Neural progenitor cell (in vitro differentiated cells): ENCODE data around the gene NDE1. TPM values are rescaled to one million over a fixed set of nuclear protein-coding genes. Genes with fewer than 3 reads are reported as not detected.

Experiments used
- DNase-seq: peaks from one replicate; pipeline ENCODE4 v3.0.0-alpha.2; 2016; ENCODE audit warnings: low spot score
- H2AFZ ChIP-seq: fragments of 200-600 bp; sonication (generic); replicated peaks from 2 replicates; pipeline ENCODE4 v1.6.1; 2016; ENCODE audit warnings: antibody characterized with exemption
- H3F3A ChIP-seq: fragments of 200-600 bp; sonication (generic); 2 replicates; pipeline ENCODE4 v1.6.1; 2016; ENCODE audit warnings: antibody characterized with exemption, low read depth
- H3K27ac ChIP-seq: fragments of 200-600 bp; sonication (generic); 2 replicates; pipeline ENCODE4 v1.5.1; 2016; ENCODE audit warnings: mild to moderate bottlenecking
- H3K27me3 ChIP-seq: fragments of 200-600 bp; sonication (generic); 2 replicates; pipeline ENCODE4 v1.6.1; 2016; ENCODE audit warnings: mild to moderate bottlenecking, moderate library complexity
- H3K36me3 ChIP-seq: fragments of 200-600 bp; sonication (generic); 2 replicates; pipeline ENCODE4 v1.5.1; 2016
- H3K4me1 ChIP-seq: fragments of 200-600 bp; sonication (generic); 2 replicates; pipeline ENCODE4 v1.6.1; 2016; ENCODE audit warnings: mixed run types
- H3K4me2 ChIP-seq: fragments of 200-600 bp; sonication (generic); 2 replicates; pipeline ENCODE4 v1.6.1; 2016
- H3K4me3 ChIP-seq: fragments of 200-600 bp; sonication (generic); 2 replicates; pipeline ENCODE4 v1.5.1; 2016
- H3K79me2 ChIP-seq: fragments of 200-600 bp; sonication (generic); 2 replicates; pipeline ENCODE4 v1.6.1; 2016; ENCODE audit warnings: low read depth
- H3K9ac ChIP-seq: fragments of 200-600 bp; sonication (generic); 2 replicates; pipeline ENCODE4 v1.6.1; 2016
- H3K9me3 ChIP-seq: fragments of 200-600 bp; sonication (generic); 2 replicates; pipeline ENCODE4 v1.5.1; 2016; ENCODE audit warnings: low read depth
- H4K20me1 ChIP-seq: fragments of 200-600 bp; sonication (generic); 2 replicates; pipeline ENCODE4 v1.6.1; 2016; ENCODE audit warnings: low read depth
- H3K27ac Mint-ChIP-seq: 3 replicates; pipeline ENCODE4 v1.8.0; 2021; ENCODE audit warnings: mixed read lengths
- H3K27me3 Mint-ChIP-seq: 2 replicates; pipeline ENCODE4 v1.8.0; 2022; ENCODE audit warnings: low read depth, mild to moderate bottlenecking, inconsistent platforms, moderate library complexity, mixed read lengths; ENCODE audit not compliant: insufficient read depth
- H3K36me3 Mint-ChIP-seq: 3 replicates; pipeline ENCODE4 v1.8.0; 2021; ENCODE audit warnings: mixed read lengths
- H3K4me1 Mint-ChIP-seq: 3 replicates; pipeline ENCODE4 v1.8.0; 2021; ENCODE audit warnings: mixed read lengths
- H3K4me3 Mint-ChIP-seq: 3 replicates; pipeline ENCODE4 v1.8.0; 2021; ENCODE audit warnings: mild to moderate bottlenecking, moderate library complexity, mixed read lengths
- H3K9me3 Mint-ChIP-seq: 3 replicates; pipeline ENCODE4 v1.8.0; 2020; ENCODE audit warnings: mixed read lengths
- CTCF ChIP-seq: fragments of 200-600 bp; sonication (generic); IDR thresholded peaks from 2 replicates; pipeline ENCODE4 v1.5.1; 2017; ENCODE audit warnings: antibody characterized with exemption, mild to moderate bottlenecking
- EZH2 ChIP-seq: fragments of 200-600 bp; sonication (generic); IDR thresholded peaks from 2 replicates; pipeline ENCODE4 v1.6.1; 2017; ENCODE audit warnings: antibody characterized with exemption, mild to moderate bottlenecking, moderate library complexity
- EZH2phosphoT487 ChIP-seq: fragments of 200-600 bp; sonication (generic); IDR thresholded peaks from 2 replicates; pipeline ENCODE4 v1.6.1; 2017; ENCODE audit warnings: antibody characterized with exemption
- total RNA-seq: library from RNA; depleted of rRNA; stranded (reverse); fragments of >200 nt; gene quantifications from 2 replicates; pipeline ENCODE4 v1.2.3, GENCODE V29; 2015; ENCODE audit warnings: low replicate concordance

The NDE1 gene
- total RNA-seq, 1 donor from 2014 or later = 85.3 TPM

- Mint-ChIP-seq H3K36me3 (no peaks in the 10 kb centered on the region), H3K4me1 (no peaks in the 10 kb centered on the region)
Measured at GRCh38 chr16:15770512-15770911, 120.5 kb downstream of the NDE1 start.

GRCh38 chr16:15771694-15772093 lies 121.6 kb downstream of the NDE1 start:
- Histone ChIP-seq H3K4me2 (no peak overlapping the region), H4K20me1 (no peaks in the 10 kb centered on the region), H3F3A (no peaks in the 10 kb centered on the region), H3K36me3 (no peaks in the 10 kb centered on the region), H3K9me3 (no peaks in the 10 kb centered on the region), H3K9ac (no peak overlapping the region), H3K79me2 (no peaks in the 10 kb centered on the region), H3K4me1 (no peaks in the 10 kb centered on the region), H3K27me3 (no peaks in the 10 kb centered on the region), H2AFZ (no peak overlapping the region), H3K4me3 (no peak overlapping the region), H3K27ac (no peak overlapping the region)
- Mint-ChIP-seq H3K27ac (no peak overlapping the region), H3K9me3 (no peaks in the 10 kb centered on the region), H3K36me3 (no peaks in the 10 kb centered on the region), H3K4me3 (no peak overlapping the region), H3K4me1 (no peaks in the 10 kb centered on the region), H3K27me3 (peaks cover 4% of the 10 kb centered on the region)
- TF ChIP-seq EZH2 (no peak), CTCF (no peak), EZH2phosphoT487 (no peak)
- DNase-seq = no peak

More at GRCh38 chr16:15770512-15770911, 120.5 kb downstream of the NDE1 start:
- no peaks in the 10 kb centered on the region for H4K20me1 ChIP-seq
- no peak overlapping the region for H3K4me3 ChIP-seq
- no peaks in the 10 kb centered on the region for H3K36me3 ChIP-seq
- no peak overlapping the region for H2AFZ ChIP-seq
- H3K27me3 ChIP-seq = no peaks in the 10 kb centered on the region
- no peak for DNase-seq
- no peaks in the 10 kb centered on the region for H3K79me2 ChIP-seq
- H3K4me1 ChIP-seq = no peaks in the 10 kb centered on the region
- no peaks in the 10 kb centered on the region for H3K9me3 ChIP-seq
- Mint-ChIP-seq H3K27ac (no peak overlapping the region), H3K9me3 (no peaks in the 10 kb centered on the region), H3K4me3 (no peak overlapping the region), H3K27me3 (peaks cover 9% of the 10 kb centered on the region)
- H3K9ac ChIP-seq = no peak overlapping the region
- H3F3A ChIP-seq = no peaks in the 10 kb centered on the region
- H3K4me2 ChIP-seq = no peak overlapping the region
- TF ChIP-seq EZH2phosphoT487 = no peak
- no peak for TF ChIP-seq EZH2
- TF ChIP-seq CTCF = no peak
- no peak overlapping the region for H3K27ac ChIP-seq

GRCh38 chr16:15772579-15773293 lies 122.7 kb downstream of the NDE1 start:
- Histone ChIP-seq H3K36me3 (no peaks in the 10 kb centered on the region), H3K27me3 (no peaks in the 10 kb centered on the region), H3K79me2 (no peaks in the 10 kb centered on the region), H2AFZ (no peak overlapping the region), H3K9ac (no peak overlapping the region), H3K9me3 (no peaks in the 10 kb centered on the region), H3K4me1 (no peaks in the 10 kb centered on the region), H3K4me3 (no peak overlapping the region), H3F3A (no peaks in the 10 kb centered on the region), H3K4me2 (no peak overlapping the region), H3K27ac (no peak overlapping the region), H4K20me1 (no peaks in the 10 kb centered on the region)
- no peak overlapping the region for H3K27ac Mint-ChIP-seq
- no peaks in the 10 kb centered on the region for H3K9me3 Mint-ChIP-seq
- H3K4me3 Mint-ChIP-seq = no peak overlapping the region
- no peaks in the 10 kb centered on the region for H3K36me3 Mint-ChIP-seq
- H3K4me1 Mint-ChIP-seq = no peaks in the 10 kb centered on the region
- no peak for TF ChIP-seq EZH2phosphoT487
- no peak for TF ChIP-seq CTCF
- TF ChIP-seq EZH2 = no peak
- no peak for DNase-seq
- H3K27me3 Mint-ChIP-seq = peaks cover 2% of the 10 kb centered on the region
